WI38 (cell line): ENCODE data around the gene SYNDIG1.

Experiments
- H3K4me3 ChIP-seq: 2 replicates; pipeline ENCODE4 v1.5.1; 2011; ENCODE audit warnings: low read depth, mild to moderate bottlenecking, control low read depth, low read length
- TF ChIP-seq, protein P1 (sequence below): IDR thresholded peaks from 2 replicates; pipeline ENCODE4 v1.5.1; 2012; ENCODE audit warnings: low read depth, mild to moderate bottlenecking, control low read depth, low read length

Gene SYNDIG1

DNA sequence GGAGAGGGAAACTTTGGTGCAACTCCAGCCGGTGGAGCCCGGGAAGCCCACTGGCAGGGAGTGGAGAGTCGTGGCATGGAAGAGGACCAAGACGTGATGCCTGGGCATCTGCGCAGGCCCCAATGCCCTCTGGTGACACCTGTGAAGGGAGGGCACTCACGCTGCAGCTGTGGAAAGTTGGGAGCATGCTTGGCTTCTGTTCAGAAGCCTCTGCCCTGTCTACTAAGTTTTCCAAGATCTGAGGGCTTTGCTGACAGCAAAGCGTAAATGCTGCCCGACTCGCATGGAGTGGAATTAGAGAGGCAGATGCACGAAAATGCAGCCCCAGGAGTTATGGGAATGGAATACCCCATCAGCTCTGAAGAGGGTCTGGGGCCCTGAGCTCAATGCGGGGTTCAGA, 75.7 kb downstream of the SYNDIG1 start:
- H3K4me3 ChIP-seq: no peak overlapping the region
- TF ChIP-seq, protein P1, sequence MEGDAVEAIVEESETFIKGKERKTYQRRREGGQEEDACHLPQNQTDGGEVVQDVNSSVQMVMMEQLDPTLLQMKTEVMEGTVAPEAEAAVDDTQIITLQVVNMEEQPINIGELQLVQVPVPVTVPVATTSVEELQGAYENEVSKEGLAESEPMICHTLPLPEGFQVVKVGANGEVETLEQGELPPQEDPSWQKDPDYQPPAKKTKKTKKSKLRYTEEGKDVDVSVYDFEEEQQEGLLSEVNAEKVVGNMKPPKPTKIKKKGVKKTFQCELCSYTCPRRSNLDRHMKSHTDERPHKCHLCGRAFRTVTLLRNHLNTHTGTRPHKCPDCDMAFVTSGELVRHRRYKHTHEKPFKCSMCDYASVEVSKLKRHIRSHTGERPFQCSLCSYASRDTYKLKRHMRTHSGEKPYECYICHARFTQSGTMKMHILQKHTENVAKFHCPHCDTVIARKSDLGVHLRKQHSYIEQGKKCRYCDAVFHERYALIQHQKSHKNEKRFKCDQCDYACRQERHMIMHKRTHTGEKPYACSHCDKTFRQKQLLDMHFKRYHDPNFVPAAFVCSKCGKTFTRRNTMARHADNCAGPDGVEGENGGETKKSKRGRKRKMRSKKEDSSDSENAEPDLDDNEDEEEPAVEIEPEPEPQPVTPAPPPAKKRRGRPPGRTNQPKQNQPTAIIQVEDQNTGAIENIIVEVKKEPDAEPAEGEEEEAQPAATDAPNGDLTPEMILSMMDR: no peak

DNA sequence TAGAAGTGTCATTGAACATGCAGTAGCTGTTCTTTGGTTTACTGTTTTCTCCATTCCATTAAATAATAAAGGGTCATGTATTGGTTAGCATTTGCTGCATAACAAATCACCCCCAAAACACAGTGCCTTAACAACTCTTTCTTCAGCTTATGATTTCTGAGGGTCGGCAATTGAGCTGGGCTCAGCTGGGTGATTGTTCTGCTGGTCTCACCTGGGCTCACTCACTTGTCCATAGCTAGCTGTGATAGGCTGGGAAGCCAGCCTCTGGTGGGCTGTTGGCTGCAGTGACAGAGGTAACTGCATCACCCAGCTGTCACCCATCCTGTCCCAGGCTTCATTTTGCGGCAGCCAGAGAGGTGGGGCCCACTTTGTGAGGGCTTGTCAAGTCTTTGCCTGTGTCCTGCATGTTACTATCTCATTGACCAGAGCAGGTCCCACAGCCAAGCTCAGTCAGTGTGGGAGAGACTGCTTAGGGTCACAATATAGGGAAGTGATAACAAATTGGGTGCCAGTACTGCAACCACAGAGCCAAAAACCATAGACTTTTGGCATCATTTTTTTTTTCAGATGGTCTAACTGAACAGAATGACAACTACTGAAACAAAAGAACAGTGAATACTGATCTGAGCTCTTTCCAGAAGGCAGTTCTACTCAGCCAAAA, 76.9 kb downstream of the SYNDIG1 start:
- TF ChIP-seq, protein P1: no peak
- H3K4me3 ChIP-seq: no peak overlapping the region

DNA sequence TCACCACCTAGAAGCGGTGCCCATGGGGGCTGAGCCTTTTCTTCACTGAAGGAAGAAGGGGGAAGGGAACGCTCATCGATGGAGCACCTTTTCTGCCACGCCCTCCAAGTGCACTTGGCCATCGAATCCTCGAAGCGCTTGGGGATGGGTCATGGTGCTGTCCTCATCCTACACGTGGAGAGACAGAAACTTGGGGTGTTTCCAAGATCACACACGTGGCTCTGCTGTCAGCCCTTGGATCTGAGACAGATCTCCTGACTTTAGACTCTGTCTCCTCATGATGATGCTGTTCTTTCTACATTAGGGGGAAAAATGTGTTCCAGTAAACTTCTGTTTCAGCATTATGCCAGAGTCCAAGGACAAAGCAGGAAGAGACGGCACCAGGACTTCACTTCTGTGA, 78.5 kb downstream of the SYNDIG1 start:
- no peak overlapping the region for H3K4me3 ChIP-seq
- TF ChIP-seq, protein P1: no peak

GRCh38 chr20:24559114-24559732, 89.8 kb downstream of the SYNDIG1 start:
- no peak overlapping the region for H3K4me3 ChIP-seq
- TF ChIP-seq, protein P1: no peak

- TF ChIP-seq, protein P1: no peak
- H3K4me3 ChIP-seq: no peak overlapping the region
Observed at GRCh38 chr20:24560571-24561491, 91.4 kb downstream of the SYNDIG1 start.

DNA sequence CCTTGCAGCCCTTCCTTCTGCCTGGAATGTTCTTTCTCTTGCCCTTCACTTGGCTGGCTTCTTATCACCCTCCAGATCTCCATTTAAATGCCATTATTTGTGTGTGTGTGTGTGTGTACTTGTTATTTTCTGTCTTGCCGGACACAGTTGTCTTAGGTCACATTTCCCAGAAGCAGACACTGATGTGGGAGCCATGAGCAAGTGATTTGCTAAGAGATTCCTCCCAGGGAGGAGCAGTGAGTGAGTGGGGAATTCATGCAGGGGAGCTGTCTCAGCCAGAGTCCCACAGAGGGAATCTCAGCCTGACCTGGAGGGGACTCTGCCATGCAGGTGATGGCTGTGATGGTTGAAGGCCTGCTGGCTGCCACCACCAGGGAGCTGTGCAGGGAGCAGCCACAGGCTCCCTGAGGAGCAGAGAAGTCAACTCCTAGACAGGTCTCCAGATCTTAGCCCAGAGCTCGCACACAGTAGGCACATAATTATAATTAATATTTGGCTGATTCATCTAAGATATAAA, 96.5 kb downstream of the SYNDIG1 start:
- H3K4me3 ChIP-seq: no peak overlapping the region
- TF ChIP-seq, protein P1: no peak
